K562 (cell line): ENCODE measurements around the gene NCBP2. TPM values are rescaled to one million over a fixed set of nuclear protein-coding genes. Genes with fewer than 3 reads are reported as not detected.

ENCODE experiments used
- E2F5 ChIP-seq: sonication (generic); formaldehyde crosslinking; IDR thresholded peaks from 2 replicates; pipeline ENCODE4 v1.8.0; 2022; ENCODE audit warnings: mild to moderate bottlenecking, missing genetic modification reagents
- E2F6 ChIP-seq, 2 experiments: IDR thresholded peaks; 2 replicates each; pipeline ENCODE4 v1.6.1; 2011; ENCODE audit warnings: borderline replicate concordance in 1 of 2, control low read depth in 1 of 2, low read depth in 1 of 2, low read length in 1 of 2, mild to moderate bottlenecking in 1 of 2, mixed read lengths in 1 of 2, moderate library complexity in 1 of 2; ENCODE audit not compliant: insufficient read depth in 1 of 2, insufficient read length in 1 of 2, poor library complexity in 1 of 2, severe bottlenecking in 1 of 2; ENCODE audit errors: extremely low read depth in 1 of 2
- MAFK ChIP-seq: IDR thresholded peaks from 2 replicates; pipeline ENCODE4 v1.6.1; 2011; ENCODE audit warnings: low read length, improper control_type of control experiment
- PRPF4 ChIP-seq: fragments of 200-400 bp; formaldehyde crosslinking; IDR thresholded peaks from one replicate; pipeline ENCODE4 v1.6.1; 2017; ENCODE audit warnings: low read length, low read depth, mild to moderate bottlenecking; ENCODE audit not compliant: insufficient read depth, poor library complexity, severe bottlenecking
- RFX7 ChIP-seq: fragments of 250-450 bp; sonication (Bioruptor Pico); IDR thresholded peaks from 2 replicates; pipeline ENCODE4 v1.5.1; 2021; ENCODE audit warnings: mild to moderate bottlenecking
- SMAD4 ChIP-seq: fragments of 250-450 bp; sonication (Bioruptor Pico); conservative IDR thresholded peaks from 2 replicates; pipeline ENCODE4 v1.8.0; 2021; ENCODE audit warnings: inconsistent platforms, mild to moderate bottlenecking, moderate library complexity
- SRSF3 ChIP-seq: fragments of 200-400 bp; formaldehyde crosslinking; IDR thresholded peaks from 2 replicates; pipeline ENCODE4 v1.6.1; 2016; ENCODE audit warnings: mild to moderate bottlenecking, low read length, moderate library complexity; ENCODE audit not compliant: insufficient read depth
- ZBTB11 ChIP-seq, 3 experiments: fragments of 200-800 bp in 1 of 3; fragments of 250-450 bp in 1 of 3; fragments of 450-650 bp in 1 of 3; sonication (Bioruptor Pico) in 1 of 3; sonication (Bioruptor generic) in 1 of 3; formaldehyde crosslinking in 1 of 3; IDR thresholded peaks; 2 replicates each; pipeline versions ENCODE4 v1.6.1 to v1.8.0; 2016 to 2022; ENCODE audit warnings: mild to moderate bottlenecking in 2 of 3, missing genetic modification characterization in 2 of 3, missing compliant biosample characterization in 1 of 3, moderate library complexity in 1 of 3
- ZFX ChIP-seq: sonication (generic); formaldehyde crosslinking; IDR thresholded peaks from 2 replicates; pipeline ENCODE4 v1.8.0; 2022; ENCODE audit warnings: mild to moderate bottlenecking, missing genetic modification reagents, moderate library complexity
- ZNF134 ChIP-seq: fragments of 250-450 bp; sonication (Bioruptor Pico); conservative IDR thresholded peaks from 2 replicates; pipeline ENCODE4 v1.4.0; 2020
- ZNF584 ChIP-seq: fragments of 200-800 bp; sonication (Bioruptor generic); IDR thresholded peaks from 2 replicates; pipeline ENCODE4 v1.6.1; 2016; ENCODE audit warnings: low read depth, mild to moderate bottlenecking, missing genetic modification characterization, missing compliant biosample characterization
- polyA plus RNA-seq, 8 experiments: library from polyadenylated mRNA; depleted of rRNA in 4 of 8; stranded (reverse) in 5 of 8; unstranded in 3 of 8; fragments of >200 nt; fragmentation: Nextera tagmentation in 2 of 8; fragmentation: Illumina TruSeq in 1 of 8; extraction: Ambion mirVana in 2 of 8; extraction: Trizol in 1 of 8; gene quantifications; 2 replicates each; pipeline versions ENCODE4 v1.2.1 to v1.2.3, GENCODE V29; 2011 to 2014; ENCODE audit warnings: inconsistent platforms in 1 of 8, missing spikeins in 1 of 8
- total RNA-seq, 7 experiments: library from RNA; depleted of rRNA in 6 of 7; stranded (reverse); fragments of >200 nt in 6 of 7; fragmentation: Illumina TruSeq in 2 of 7; extraction: Trizol in 2 of 7; gene quantifications; 2 replicates each; pipeline versions ENCODE4 v1.2.1 to v1.2.3, GENCODE V29; 2011 to 2021; ENCODE audit warnings: low replicate concordance in 1 of 7
- TF ChIP-seq, protein P1 (sequence below): fragments of 450-650 bp; IDR thresholded peaks from 2 replicates; pipeline ENCODE4 v1.6.1; 2017; ENCODE audit warnings: antibody characterized with exemption, mild to moderate bottlenecking

The NCBP2 gene
- total and polyA plus RNA-seq, 9 of the 15 experiments (the other 6 are each of a cell fraction or from before 2014, with no cell fraction given), result 56.4 to 102 (median 82.3) TPM

- TF ChIP-seq, protein P1, sequence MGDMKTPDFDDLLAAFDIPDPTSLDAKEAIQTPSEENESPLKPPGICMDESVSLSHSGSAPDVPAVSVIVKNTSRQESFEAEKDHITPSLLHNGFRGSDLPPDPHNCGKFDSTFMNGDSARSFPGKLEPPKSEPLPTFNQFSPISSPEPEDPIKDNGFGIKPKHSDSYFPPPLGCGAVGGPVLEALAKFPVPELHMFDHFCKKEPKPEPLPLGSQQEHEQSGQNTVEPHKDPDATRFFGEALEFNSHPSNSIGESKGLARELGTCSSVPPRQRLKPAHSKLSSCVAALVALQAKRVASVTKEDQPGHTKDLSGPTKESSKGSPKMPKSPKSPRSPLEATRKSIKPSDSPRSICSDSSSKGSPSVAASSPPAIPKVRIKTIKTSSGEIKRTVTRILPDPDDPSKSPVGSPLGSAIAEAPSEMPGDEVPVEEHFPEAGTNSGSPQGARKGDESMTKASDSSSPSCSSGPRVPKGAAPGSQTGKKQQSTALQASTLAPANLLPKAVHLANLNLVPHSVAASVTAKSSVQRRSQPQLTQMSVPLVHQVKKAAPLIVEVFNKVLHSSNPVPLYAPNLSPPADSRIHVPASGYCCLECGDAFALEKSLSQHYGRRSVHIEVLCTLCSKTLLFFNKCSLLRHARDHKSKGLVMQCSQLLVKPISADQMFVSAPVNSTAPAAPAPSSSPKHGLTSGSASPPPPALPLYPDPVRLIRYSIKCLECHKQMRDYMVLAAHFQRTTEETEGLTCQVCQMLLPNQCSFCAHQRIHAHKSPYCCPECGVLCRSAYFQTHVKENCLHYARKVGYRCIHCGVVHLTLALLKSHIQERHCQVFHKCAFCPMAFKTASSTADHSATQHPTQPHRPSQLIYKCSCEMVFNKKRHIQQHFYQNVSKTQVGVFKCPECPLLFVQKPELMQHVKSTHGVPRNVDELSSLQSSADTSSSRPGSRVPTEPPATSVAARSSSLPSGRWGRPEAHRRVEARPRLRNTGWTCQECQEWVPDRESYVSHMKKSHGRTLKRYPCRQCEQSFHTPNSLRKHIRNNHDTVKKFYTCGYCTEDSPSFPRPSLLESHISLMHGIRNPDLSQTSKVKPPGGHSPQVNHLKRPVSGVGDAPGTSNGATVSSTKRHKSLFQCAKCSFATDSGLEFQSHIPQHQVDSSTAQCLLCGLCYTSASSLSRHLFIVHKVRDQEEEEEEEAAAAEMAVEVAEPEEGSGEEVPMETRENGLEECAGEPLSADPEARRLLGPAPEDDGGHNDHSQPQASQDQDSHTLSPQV, result peak; percentile 94
- TF ChIP-seq ZBTB11 (CRISPR knock-in tag; IDR thresholded peaks at IDR 0.05) (peak in 1 of 3 experiments; percentile 87; a peak in 3 of 6 replicates), ZNF584 (peak; percentile 31; the same call in 1 of the 2 replicates), E2F6 (IDR thresholded peaks at IDR 0.05; ENCODE audit: borderline replicate concordance in 1 of 2, extremely low read depth in 1 of 2, insufficient read depth in 1 of 2, insufficient read length in 1 of 2, low read depth in 1 of 2, low read length in 1 of 2, poor library complexity in 1 of 2, severe bottlenecking in 1 of 2) (peak in 1 of 2 experiments; percentile 63), MAFK (no peak), ZNF134 (CRISPR knock-in tag) (peak; percentile 27; the same call in 1 of the 2 replicates), RFX7 (CRISPR knock-in tag) (no peak), ZFX (CRISPR knock-in tag) (peak; percentile 5), PRPF4 (peak; percentile 42), SMAD4 (CRISPR knock-in tag) (peak; percentile 79), SRSF3 (0 out of 2 replicates have a peak, but pooled peaks have one; percentile 44), E2F5 (CRISPR knock-in tag) (0 out of 2 replicates have a peak, but pooled peaks have one; percentile 39)
These were observed 26.9 kb upstream of the NCBP2 start (continued) for GRCh38 chr3:196969134-196969659.
